Heart left ventricle (tissue), 16 donors: ENCODE results near the gene C19orf73. TPM values are rescaled to one million over a fixed set of nuclear protein-coding genes. Genes with fewer than 3 reads are reported as not detected.
"Not testable (repeated sequence)": the region's sequence is repeated elsewhere in the genome, so short reads cannot be mapped to it uniquely, and the experiment has no call there.

ENCODE experiments used
- ATAC-seq, 4 donors: fragments of 200-7000 bp; cut with Tn5 transposase; one replicate each; pipeline ENCODE4 v1.9.1; 2020 to 2022; ENCODE audit warnings: moderate library complexity in 4 of 4, mild to moderate bottlenecking in 3 of 4, moderate number of reproducible peaks in 1 of 4
- DNase-seq, 5 donors: peaks; one replicate each; pipeline ENCODE4 v3.0.0-alpha.2; 2020
- H3K27ac ChIP-seq, 12 donors: fragments of 200-600 bp; sonication (generic) in 4 of 12; one replicate each; pipeline versions ENCODE4 v1.5.0 to v1.8.0; 2016 to 2022; ENCODE audit warnings: mild to moderate bottlenecking in 2 of 12
- H3K27me3 ChIP-seq, 9 donors: fragments of 200-600 bp; sonication (generic) in 2 of 9; one replicate each; pipeline versions ENCODE4 v1.5.1 to v1.8.0; 2016 to 2022; ENCODE audit warnings: mild to moderate bottlenecking in 3 of 9
- H3K36me3 ChIP-seq, 9 donors: fragments of 200-600 bp; sonication (generic) in 2 of 9; one replicate each; pipeline versions ENCODE4 v1.5.0 to v1.8.0; 2018 to 2022; ENCODE audit warnings: mild to moderate bottlenecking in 2 of 9
- H3K4me1 ChIP-seq, 12 donors: fragments of 200-600 bp; sonication (generic) in 4 of 12; one replicate each; pipeline versions ENCODE4 v1.5.0 to v1.8.0; 2016 to 2022; ENCODE audit warnings: mild to moderate bottlenecking in 3 of 12
- H3K4me3 ChIP-seq, 12 donors: fragments of 200-600 bp; sonication (generic) in 4 of 12; one replicate each; pipeline versions ENCODE4 v1.5.0 to v1.8.0; 2017 to 2022; ENCODE audit warnings: mild to moderate bottlenecking in 9 of 12, moderate library complexity in 4 of 12
- H3K9me3 ChIP-seq, 12 donors: fragments of 200-600 bp; sonication (generic) in 4 of 12; one replicate each; pipeline versions ENCODE4 v1.5.0 to v1.8.0; 2016 to 2022; ENCODE audit warnings: mild to moderate bottlenecking in 1 of 12
- POLR2A ChIP-seq, 2 donors: fragments of 450-650 bp; IDR thresholded peaks; one replicate each; pipeline ENCODE4 v1.6.1; 2017; ENCODE audit warnings: antibody characterized with exemption in 2 of 2, mild to moderate bottlenecking in 2 of 2, moderate library complexity in 2 of 2
- WGBS, 4 donors: extraction: QIAGEN DNeasy Blood & Tissue Kit in 2 of 4; methylation state at CpG; one replicate each; pipeline versions ENCODE4 v1.1.5 to v1.1.7; 2013 to 2018; 5-methylcytosine and 5-hydroxymethylcytosine counted together
- intact Hi-C, 10 donors: fragments of 100-400 bp; cut with DNase I; formaldehyde crosslinking; loops; one replicate each; pipeline versions ENCODE4 v1.11.1 to v1.14.2; 2022
- polyA plus RNA-seq, 2 donors: library from polyadenylated mRNA; stranded (reverse); fragments of 200-250 nt; gene quantifications; one replicate each; pipeline ENCODE4 v1.2.3, GENCODE V29; 2013
- total RNA-seq, 9 donors: library from RNA; depleted of rRNA in 2 of 9; stranded (reverse); fragments of >200 nt in 2 of 9; fragmentation: NEBNext Ultra II Directional in 3 of 9; extraction: Animal tissue kit (Norgen Biotek cat#: 25700) in 3 of 9; gene quantifications; one replicate each; pipeline versions ENCODE4 v1.1.0 to v1.2.4, GENCODE V29; 2016 to 2023
- TF ChIP-seq, protein P1 (sequence below), 12 donors: fragments of 200-600 bp; sonication (generic) in 4 of 12; IDR thresholded peaks; one replicate each; pipeline versions ENCODE4 v1.5.0 to v1.8.0; 2018 to 2022; ENCODE audit warnings: antibody characterized with exemption in 12 of 12, mild to moderate bottlenecking in 5 of 12
- donor health status: ischemic (EF 13 %, LVEDD 7.1; RV severe dilation, severe dysfunction).
- donor health status: healthy with polysubstance abuse.
- donor health status: DM: no; HTN: yes; CAD: no.
- donor health status: DM: no; HTN: no; CAD: no.
- donor health status: ischemic (EF 25% LVEDD 6.9; RV normal size, moderate dysfunction).
- donor health status: ischemic (EF 25% LVEDD 5.7; RV mildly dilated, moderate dysfunction).
- donor health status: healthy.
- donor health status: DM: yes; HTN: yes; CAD: no.
- donor health status: ischemic (EF 35%, LVEDD 5.7; RV mildly dilated, moderate dysfunction).
- donor health status: nonischemic (EF 11% LVEDD 7.7; RV severe dilation, severe dysfunction).
- donor health status: DM: yes; HTN: yes; CAD: no.
- donor health status: PGD.
- donor health status: ischemic (EF 29% LVEDD 5.4; RV normal size, mild dysfunction).
- donor health status: nonischemic (EF 23%, LVEDD 6.1; RV moderate dilation, normal function).

The C19orf73 gene
- total and polyA plus RNA-seq, 11 donors: 0.69 to 3.8 (median 1.4) TPM

GRCh38 chr19:49125025-49125731, 6.2 kb upstream of the C19orf73 start:
- peaks cover 0 to 8% (median 0%) of the 10 kb centered on the region in 9 donors for H3K27me3 ChIP-seq
- H3K4me3 ChIP-seq: no peak overlapping the region
- H3K27ac ChIP-seq: no peak overlapping the region
- H3K4me1 ChIP-seq: peaks cover under 1 to 17% (median 13%) of the 10 kb centered on the region in 12 donors
- ATAC-seq: no peak
- TF ChIP-seq, protein P1, sequence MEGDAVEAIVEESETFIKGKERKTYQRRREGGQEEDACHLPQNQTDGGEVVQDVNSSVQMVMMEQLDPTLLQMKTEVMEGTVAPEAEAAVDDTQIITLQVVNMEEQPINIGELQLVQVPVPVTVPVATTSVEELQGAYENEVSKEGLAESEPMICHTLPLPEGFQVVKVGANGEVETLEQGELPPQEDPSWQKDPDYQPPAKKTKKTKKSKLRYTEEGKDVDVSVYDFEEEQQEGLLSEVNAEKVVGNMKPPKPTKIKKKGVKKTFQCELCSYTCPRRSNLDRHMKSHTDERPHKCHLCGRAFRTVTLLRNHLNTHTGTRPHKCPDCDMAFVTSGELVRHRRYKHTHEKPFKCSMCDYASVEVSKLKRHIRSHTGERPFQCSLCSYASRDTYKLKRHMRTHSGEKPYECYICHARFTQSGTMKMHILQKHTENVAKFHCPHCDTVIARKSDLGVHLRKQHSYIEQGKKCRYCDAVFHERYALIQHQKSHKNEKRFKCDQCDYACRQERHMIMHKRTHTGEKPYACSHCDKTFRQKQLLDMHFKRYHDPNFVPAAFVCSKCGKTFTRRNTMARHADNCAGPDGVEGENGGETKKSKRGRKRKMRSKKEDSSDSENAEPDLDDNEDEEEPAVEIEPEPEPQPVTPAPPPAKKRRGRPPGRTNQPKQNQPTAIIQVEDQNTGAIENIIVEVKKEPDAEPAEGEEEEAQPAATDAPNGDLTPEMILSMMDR (IDR thresholded peaks at IDR 0.05): no peak
- TF ChIP-seq POLR2A (IDR thresholded peaks at IDR 0.05): no peak
- no peaks in the 10 kb centered on the region for H3K36me3 ChIP-seq
- no peaks in the 10 kb centered on the region for H3K9me3 ChIP-seq
- intact Hi-C loops: no loop called here
- WGBS, 4 donors: 25 to 38% (median 37%) methylated on average over 15 to 23 of the region's 23 CpGs
- peak in 1 of 5 donors; percentile 37 for DNase-seq

GRCh38 chr19:49123285-49123684, 4.3 kb upstream of the C19orf73 start:
- intact Hi-C loops, DNase-seq, ATAC-seq, H3K4me3 ChIP-seq, H3K9me3 ChIP-seq, H3K27ac ChIP-seq, H3K36me3 ChIP-seq: not testable (repeated sequence)
- H3K4me1 ChIP-seq: peaks cover 0 to 25% (median 19%) of the 10 kb centered on the region in 12 donors
- H3K27me3 ChIP-seq: peaks cover 0 to 13% (median 0%) of the 10 kb centered on the region in 9 donors
- WGBS, 4 donors: 87 to 94% (median 93%) methylated on average over 11 of the region's 11 CpGs

- DNase-seq: not testable (repeated sequence)
These were observed 2.9 kb upstream of the C19orf73 start for GRCh38 chr19:49121841-49122240.

DNA sequence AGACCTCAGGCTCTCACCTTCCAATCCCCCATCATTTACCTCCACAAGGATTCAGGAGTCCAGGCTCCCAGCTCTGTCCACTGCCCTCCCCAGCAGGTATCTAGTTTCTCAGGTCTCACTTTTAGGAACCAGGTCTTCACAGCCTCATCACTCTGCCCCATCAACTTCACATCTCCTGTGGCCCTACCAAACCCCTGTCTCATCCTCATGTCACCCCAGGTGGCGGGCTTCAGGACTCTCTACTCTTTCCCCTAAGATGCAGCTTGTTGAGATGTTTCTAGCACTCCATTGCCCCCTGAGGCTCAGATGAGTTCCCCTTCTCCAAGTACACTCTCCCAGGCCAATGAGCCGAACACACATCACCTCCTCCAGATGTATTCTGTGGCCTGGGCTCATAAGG, 1.9 kb upstream of the C19orf73 start:
- Histone ChIP-seq H3K36me3 (no peaks in the 10 kb centered on the region), H3K27me3 (peaks cover 0 to 13% (median 0%) of the 10 kb centered on the region in 9 donors), H3K27ac (no peak overlapping the region), H3K4me3 (no peak overlapping the region), H3K9me3 (no peaks in the 10 kb centered on the region), H3K4me1 (peaks cover 5 to 37% (median 23%) of the 10 kb centered on the region in 12 donors)
- WGBS, 4 donors: 88 to 97% (median 91%) methylated on average over 2 of the region's 2 CpGs
- intact Hi-C loops: no loop called here
- ATAC-seq (no peak), DNase-seq (no peak)
- TF ChIP-seq POLR2A (IDR thresholded peaks at IDR 0.05): no peak
- TF ChIP-seq, protein P1 (IDR thresholded peaks at IDR 0.05): no peak

More at GRCh38 chr19:49121841-49122240, 2.9 kb upstream of the C19orf73 start:
- intact Hi-C loops, H3K4me3 ChIP-seq, ATAC-seq, H3K27ac ChIP-seq, H3K36me3 ChIP-seq, H3K9me3 ChIP-seq: not testable (repeated sequence)
- H3K27me3 ChIP-seq: peaks cover 0 to 13% (median 0%) of the 10 kb centered on the region in 9 donors
- 74 to 82% (median 79%) methylated on average over 10 of the region's 10 CpGs for WGBS, 4 donors
- H3K4me1 ChIP-seq: peaks cover 5 to 30% (median 23%) of the 10 kb centered on the region in 12 donors

DNA sequence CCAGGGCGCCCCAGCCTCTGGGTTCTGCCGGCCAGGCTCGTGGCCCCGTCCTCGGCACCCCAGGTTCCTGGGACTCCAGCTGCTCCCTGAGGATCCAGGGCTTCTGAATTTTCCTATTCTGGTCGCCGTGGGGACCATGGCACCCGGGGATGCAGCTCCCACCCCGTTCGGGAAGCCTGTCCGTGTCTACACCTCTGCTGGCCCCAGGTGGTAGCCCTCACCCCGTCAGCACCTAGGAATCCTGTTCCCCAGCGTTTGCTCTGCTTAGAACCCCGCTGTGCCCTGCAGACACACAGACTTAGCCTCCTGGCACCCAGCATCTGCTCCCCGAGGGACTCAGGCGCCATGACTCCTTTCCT, 1.4 kb upstream of the C19orf73 start:
- Histone ChIP-seq H3K27me3 (peaks cover 0 to 13% (median 0%) of the 10 kb centered on the region in 9 donors), H3K27ac (no peak overlapping the region), H3K9me3 (no peaks in the 10 kb centered on the region), H3K4me3 (peak overlapping the region in 10 of 12 donors; percentile 36 to 79 (median 65)), H3K4me1 (peaks cover 5 to 40% (median 24%) of the 10 kb centered on the region in 12 donors), H3K36me3 (no peaks in the 10 kb centered on the region)
- DNase-seq (no peak), ATAC-seq (no peak)
- no peak for TF ChIP-seq POLR2A (IDR thresholded peaks at IDR 0.05)
- TF ChIP-seq, protein P1 (IDR thresholded peaks at IDR 0.05): no peak
- intact Hi-C loops: no loop called here
- 12 to 17% (median 14%) methylated on average over 13 to 16 of the region's 16 CpGs for WGBS, 4 donors
